Psoas muscle (tissue), 8 donors: Measurements from ENCODE around the gene NIPAL1. TPM values are rescaled to one million over a fixed set of nuclear protein-coding genes. Genes with fewer than 3 reads are reported as not detected.

Experiments
- ATAC-seq, 4 donors: fragments of 200-7000 bp; cut with Tn5 transposase; one replicate each; pipeline ENCODE4 v1.9.1; 2020; ENCODE audit warnings: moderate library complexity in 3 of 4, mild to moderate bottlenecking in 2 of 4
- DNase-seq, 2 donors: peaks; one replicate each; pipeline ENCODE4 v3.0.0-alpha.2; 2020
- H3K27ac ChIP-seq: fragments of 200-600 bp; one replicate; pipeline ENCODE4 v1.8.0; 2022
- H3K27me3 ChIP-seq, 3 donors: fragments of 200-600 bp in 1 of 3; one replicate each; pipeline versions ENCODE4 v1.6.1 to v1.8.0; 2013 to 2022; ENCODE audit warnings: low read length in 2 of 3, mild to moderate bottlenecking in 2 of 3, moderate library complexity in 1 of 3; ENCODE audit not compliant: insufficient read depth in 3 of 3
- H3K36me3 ChIP-seq, 2 donors: fragments of 200-600 bp in 1 of 2; one replicate each; pipeline versions ENCODE4 v1.6.1 to v1.8.0; 2013 to 2022; ENCODE audit warnings: low read depth in 1 of 2, mild to moderate bottlenecking in 1 of 2, moderate library complexity in 1 of 2; ENCODE audit not compliant: insufficient read depth in 1 of 2
- H3K4me1 ChIP-seq: fragments of 200-600 bp; one replicate; pipeline ENCODE4 v1.8.0; 2022
- H3K4me3 ChIP-seq: fragments of 200-600 bp; one replicate; pipeline ENCODE4 v1.8.0; 2022; ENCODE audit warnings: mild to moderate bottlenecking
- H3K9me3 ChIP-seq: fragments of 200-600 bp; one replicate; pipeline ENCODE4 v1.8.0; 2022
- CTCF ChIP-seq: fragments of 200-600 bp; IDR thresholded peaks from one replicate; pipeline ENCODE4 v1.8.0; 2022; ENCODE audit warnings: antibody characterized with exemption
- WGBS, 3 donors: extraction: QIAGEN DNeasy Blood & Tissue Kit; methylation state at CpG; one replicate each; pipeline versions ENCODE4 v1.1.6 to v1.1.7; 2013; 5-methylcytosine and 5-hydroxymethylcytosine counted together
- intact Hi-C, 2 donors: fragments of 100-400 bp; cut with DNase I; formaldehyde crosslinking; loops; one replicate each; pipeline versions ENCODE4 v1.11.0 to v1.14.2; 2022
- polyA plus RNA-seq, 3 donors: library from polyadenylated mRNA; stranded (reverse); fragments of 200-250 nt; gene quantifications; one replicate each; pipeline ENCODE4 v1.2.3, GENCODE V29; 2013
- total RNA-seq, 4 donors: library from RNA; stranded (reverse); fragmentation: NEBNext Ultra II Directional in 2 of 4; extraction: Animal tissue kit (Norgen Biotek cat#: 25700) in 2 of 4; gene quantifications; one replicate each; pipeline versions ENCODE4 v1.2.1 to v1.2.4, GENCODE V29; 2021 to 2023
- donor health status: healthy with polysubstance abuse.
- donor health status: DM: no; HTN: no; CAD: no; lungs with moderate emphysema.
- donor health status: Bipolar disorder and iron deficiency.
- donor health status: healthy.
- donor health status: DM: yes; HTN: yes; CAD: no.
- donor health status: DM: no; HTN: no; CAD: no.
- donor health status: DM: no; HTN: no; CAD: no.
- donor health status: DM: yes; HTN: yes; CAD: no.

The NIPAL1 gene
- total and polyA plus RNA-seq, 7 donors, result 0.41 to 2.3 (median 0.79) TPM

DNA sequence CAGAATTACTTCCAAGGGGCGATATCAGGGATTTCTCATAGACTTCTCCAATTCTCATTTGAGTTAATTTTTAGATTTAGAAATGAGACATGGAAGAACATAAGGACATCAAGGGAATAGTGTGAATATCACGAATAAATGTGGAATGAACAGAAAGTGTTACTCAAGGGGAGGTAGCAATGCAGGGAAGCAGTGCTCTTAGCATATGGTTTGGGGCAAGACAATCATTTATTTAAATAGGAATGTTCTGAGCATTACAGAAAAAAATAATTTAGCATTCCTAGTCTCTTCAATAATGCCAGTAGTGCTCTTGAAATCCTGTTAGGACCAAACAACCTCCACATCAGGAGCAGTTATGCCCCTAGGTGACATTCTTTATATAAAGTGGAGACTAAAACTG lies 61.9 kb downstream of the NIPAL1 start:
- DNase-seq (no peak), ATAC-seq (no peak)
- no peak overlapping the region for H3K27ac ChIP-seq
- H3K9me3 ChIP-seq, result no peaks in the 10 kb centered on the region
- no peaks in the 10 kb centered on the region for H3K4me1 ChIP-seq
- WGBS, 3 donors, result 72 to 91% (median 90%) methylated on average over 2 of the region's 2 CpGs
- no peaks in the 10 kb centered on the region for H3K36me3 ChIP-seq
- no peaks in the 10 kb centered on the region for H3K27me3 ChIP-seq
- TF ChIP-seq CTCF, result no peak
- intact Hi-C loops, result no loop called here
- H3K4me3 ChIP-seq, result no peak overlapping the region

DNA sequence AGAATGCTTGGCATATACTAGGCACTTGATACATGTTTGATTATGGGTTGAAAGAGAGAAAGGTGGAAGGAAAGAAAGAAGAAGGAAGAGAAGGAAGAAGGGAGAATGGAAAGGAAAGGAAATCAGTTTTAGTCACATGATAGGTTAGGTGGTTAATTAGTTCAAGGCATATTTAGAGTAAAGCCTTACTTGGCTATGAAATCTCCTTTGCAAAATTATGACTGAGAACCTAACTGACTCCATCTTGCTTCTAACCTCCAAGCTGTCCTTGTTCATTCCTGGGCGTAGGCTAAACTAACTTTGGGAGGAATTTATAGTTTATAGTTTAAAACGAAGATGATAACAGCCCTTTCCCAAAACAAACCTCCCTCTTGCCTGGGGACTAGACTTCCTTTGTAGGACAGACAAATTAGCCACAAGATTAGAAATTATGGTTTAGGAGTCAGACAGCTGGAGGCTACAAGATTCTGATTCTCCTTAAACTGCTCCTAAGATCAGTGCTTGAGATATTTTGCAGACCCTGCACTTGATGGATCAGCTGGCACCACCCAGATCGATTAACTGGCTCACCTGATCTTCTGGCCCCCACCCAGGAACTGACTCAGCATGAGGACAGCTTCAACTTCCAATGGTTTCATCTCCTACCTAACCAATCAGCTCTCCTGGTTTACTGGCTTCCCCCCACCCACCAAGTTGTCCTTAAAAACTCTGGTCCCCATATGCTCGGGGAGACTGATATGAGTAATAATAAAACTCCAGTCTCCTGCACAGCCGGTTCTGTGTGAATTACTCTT lies 62.5 kb downstream of the NIPAL1 start:
- intact Hi-C loops, result no loop called here
- Histone ChIP-seq H3K36me3 (no peaks in the 10 kb centered on the region), H3K27me3 (no peaks in the 10 kb centered on the region), H3K4me3 (no peak overlapping the region), H3K9me3 (no peaks in the 10 kb centered on the region), H3K4me1 (no peaks in the 10 kb centered on the region), H3K27ac (no peak overlapping the region)
- DNase-seq (no peak), ATAC-seq (no peak)
- TF ChIP-seq CTCF, result no peak
- whole genome bisulfite sequencing, 3 donors, result 73 to 84% (median 77%) methylated on average over 5 of the region's 5 CpGs

DNA sequence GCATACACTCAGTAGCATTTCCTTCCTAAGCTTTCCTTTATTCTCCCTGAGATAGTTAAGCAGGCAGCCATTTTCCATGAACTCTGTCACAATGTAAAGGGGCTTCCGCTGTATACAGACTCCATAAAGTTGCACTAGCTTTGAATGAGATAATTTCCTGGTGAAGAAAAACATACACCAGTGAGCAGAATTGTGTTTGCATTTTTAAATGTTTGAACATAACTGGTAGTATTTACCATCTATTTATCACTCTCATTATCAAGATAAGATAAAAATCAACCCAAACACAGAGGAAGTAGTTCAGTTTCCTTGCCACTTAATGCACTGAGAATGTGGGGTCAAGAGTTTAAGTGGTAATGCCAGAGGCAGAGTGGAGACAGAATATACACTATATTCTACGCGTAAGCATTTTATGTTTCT lies 63.4 kb downstream of the NIPAL1 start:
- no peak for TF ChIP-seq CTCF
- no peaks in the 10 kb centered on the region for H3K36me3 ChIP-seq
- H3K27me3 ChIP-seq, result no peaks in the 10 kb centered on the region
- ATAC-seq (no peak), DNase-seq (no peak)
- no peak overlapping the region for H3K27ac ChIP-seq
- 63 to 71% (median 64%) methylated on average over 3 of the region's 3 CpGs for WGBS, 3 donors
- H3K4me3 ChIP-seq, result no peak overlapping the region
- no peaks in the 10 kb centered on the region for H3K4me1 ChIP-seq
- no peaks in the 10 kb centered on the region for H3K9me3 ChIP-seq
- intact Hi-C loops, result no loop called here

- WGBS, 3 donors, result 81 to 92% (median 92%) methylated on average over 1 of the region's 1 CpG
- H3K36me3 ChIP-seq, result no peaks in the 10 kb centered on the region
- no peak overlapping the region for H3K27ac ChIP-seq
- ATAC-seq (no peak), DNase-seq (no peak)
- H3K27me3 ChIP-seq, result no peaks in the 10 kb centered on the region
- no peak for TF ChIP-seq CTCF
- H3K9me3 ChIP-seq, result no peaks in the 10 kb centered on the region
- no peak overlapping the region for H3K4me3 ChIP-seq
- intact Hi-C loops, result no loop called here
- H3K4me1 ChIP-seq, result no peaks in the 10 kb centered on the region
These were observed 64.6 kb downstream of the NIPAL1 start for GRCh38 chr4:48081196-48081595.

DNA sequence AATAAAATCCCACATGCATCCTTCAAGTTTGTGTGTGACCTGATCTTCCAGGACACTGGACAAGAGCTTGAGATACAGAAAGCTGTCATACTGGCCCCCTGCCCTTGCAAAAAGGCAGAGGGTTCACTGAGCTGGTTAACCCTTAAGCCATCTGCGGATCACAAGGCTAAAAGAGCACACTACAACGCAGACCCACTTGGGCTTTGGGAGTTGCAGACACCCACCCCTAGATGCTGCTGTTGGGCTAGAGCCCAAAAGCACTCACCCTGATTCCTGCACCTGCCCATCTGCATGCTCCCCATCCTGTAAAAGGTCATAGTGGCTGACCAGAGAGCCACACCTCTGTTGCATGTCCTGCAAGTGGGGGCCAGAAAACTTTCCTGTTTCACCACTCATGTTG lies 66.4 kb downstream of the NIPAL1 start:
- DNase-seq, result no peak
- ATAC-seq, result no peak
- no peaks in the 10 kb centered on the region for H3K36me3 ChIP-seq
- no peak overlapping the region for H3K4me3 ChIP-seq
- H3K9me3 ChIP-seq, result no peaks in the 10 kb centered on the region
- H3K27ac ChIP-seq, result no peak overlapping the region
- no peak for TF ChIP-seq CTCF
- 58 to 78% (median 74%) methylated on average over 2 of the region's 2 CpGs for WGBS, 3 donors
- intact Hi-C loops, result no loop called here
- H3K27me3 ChIP-seq, result no peaks in the 10 kb centered on the region
- no peaks in the 10 kb centered on the region for H3K4me1 ChIP-seq
